ENCODE data around the gene MPRIP. TPM values are rescaled to one million over a fixed set of nuclear protein-coding genes. Genes with fewer than 3 reads are reported as not detected.

The MPRIP gene
- total RNA-seq, 1 experiment from 2014 or later: 284 TPM

DNA sequence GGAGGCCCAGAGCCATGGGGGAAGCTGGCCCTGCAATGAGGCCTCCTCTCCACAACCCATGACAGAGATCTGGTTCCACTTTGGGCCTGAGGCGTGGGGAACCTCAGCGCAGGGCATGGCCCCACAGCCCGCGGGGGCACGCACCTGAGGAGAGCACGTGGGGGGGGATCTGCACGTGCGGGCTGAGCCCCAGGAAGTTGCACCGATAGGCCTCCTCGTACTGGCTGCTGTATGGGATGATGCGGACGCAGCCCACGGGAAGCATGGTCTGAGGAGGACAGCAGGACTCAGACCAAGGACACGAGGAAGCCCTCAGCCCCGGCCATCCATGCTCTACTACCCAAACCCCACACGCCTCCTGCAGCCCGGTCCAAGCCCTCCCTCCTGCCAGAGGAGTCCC lies 174.0 kb downstream of the MPRIP start:
- Mint-ChIP-seq H3K4me3 (ENCODE audit: unreplicated experiment) (no peak overlapping the region), H3K27ac (ENCODE audit: unreplicated experiment) (no peak overlapping the region), H3K4me1 (ENCODE audit: low read depth, unreplicated experiment) (no peaks in the 10 kb centered on the region), H3K27me3 (ENCODE audit: insufficient read depth, unreplicated experiment) (no peaks in the 10 kb centered on the region), H3K9me3 (ENCODE audit: unreplicated experiment) (no peaks in the 10 kb centered on the region), H3K36me3 (ENCODE audit: insufficient read depth, unreplicated experiment) (peaks cover 71% of the 10 kb centered on the region)
- CTCF ChIA-PET: no interaction called here
- H3K36me3 ChIP-seq (ENCODE audit: control insufficient read depth, insufficient read depth, low read length): peaks cover 9% of the 10 kb centered on the region
- no TSS peak for BruUV-seq (replicated peaks)
- intact Hi-C loops (cut with micrococcal nuclease; ENCODE audit: unreplicated experiment): no loop called here
- H3K4me1 ChIP-seq: no peaks in the 10 kb centered on the region
- POLR2A ChIA-PET: no interaction called here
- DNase-seq: no peak
- H3K4me3 ChIP-seq (ENCODE audit: low read depth, low read length): no peak overlapping the region
- TF ChIP-seq, protein P1, sequence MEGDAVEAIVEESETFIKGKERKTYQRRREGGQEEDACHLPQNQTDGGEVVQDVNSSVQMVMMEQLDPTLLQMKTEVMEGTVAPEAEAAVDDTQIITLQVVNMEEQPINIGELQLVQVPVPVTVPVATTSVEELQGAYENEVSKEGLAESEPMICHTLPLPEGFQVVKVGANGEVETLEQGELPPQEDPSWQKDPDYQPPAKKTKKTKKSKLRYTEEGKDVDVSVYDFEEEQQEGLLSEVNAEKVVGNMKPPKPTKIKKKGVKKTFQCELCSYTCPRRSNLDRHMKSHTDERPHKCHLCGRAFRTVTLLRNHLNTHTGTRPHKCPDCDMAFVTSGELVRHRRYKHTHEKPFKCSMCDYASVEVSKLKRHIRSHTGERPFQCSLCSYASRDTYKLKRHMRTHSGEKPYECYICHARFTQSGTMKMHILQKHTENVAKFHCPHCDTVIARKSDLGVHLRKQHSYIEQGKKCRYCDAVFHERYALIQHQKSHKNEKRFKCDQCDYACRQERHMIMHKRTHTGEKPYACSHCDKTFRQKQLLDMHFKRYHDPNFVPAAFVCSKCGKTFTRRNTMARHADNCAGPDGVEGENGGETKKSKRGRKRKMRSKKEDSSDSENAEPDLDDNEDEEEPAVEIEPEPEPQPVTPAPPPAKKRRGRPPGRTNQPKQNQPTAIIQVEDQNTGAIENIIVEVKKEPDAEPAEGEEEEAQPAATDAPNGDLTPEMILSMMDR (IDR thresholded peaks at IDR 0.05; ENCODE audit: insufficient read depth in 1 of 2, low read depth in 1 of 2, low read length in 1 of 2, severe bottlenecking in 1 of 2, unreplicated experiment in 1 of 2): no peak
- no peaks in the 10 kb centered on the region for H3K27me3 ChIP-seq (replicated peaks; ENCODE audit: control insufficient read depth, insufficient read depth, low read length)
- H3K9me3 ChIP-seq: no peaks in the 10 kb centered on the region

DNA sequence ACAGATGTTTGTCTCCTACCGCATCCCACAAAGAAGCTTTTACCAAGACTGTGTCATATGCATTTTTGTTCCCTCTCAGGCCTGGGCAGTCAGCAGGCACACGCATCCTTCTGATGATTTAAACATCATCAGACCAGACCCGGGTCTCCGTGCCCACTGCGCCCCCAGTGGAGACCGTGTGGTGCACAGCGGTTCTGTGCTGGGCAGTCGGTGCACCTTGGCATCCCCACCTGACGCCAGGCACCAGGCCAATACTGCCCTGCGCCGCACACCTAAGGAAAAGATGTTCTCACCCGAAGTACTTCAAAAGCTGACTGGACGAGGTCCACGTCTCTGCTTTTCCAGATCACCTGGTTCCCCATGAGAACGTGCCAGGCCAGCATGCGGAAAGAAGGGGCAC lies 174.5 kb downstream of the MPRIP start:
- H3K4me3 ChIP-seq (ENCODE audit: low read depth, low read length): no peak overlapping the region
- Mint-ChIP-seq H3K4me3 (ENCODE audit: unreplicated experiment) (no peak overlapping the region), H3K9me3 (ENCODE audit: unreplicated experiment) (no peaks in the 10 kb centered on the region), H3K27ac (ENCODE audit: unreplicated experiment) (no peak overlapping the region), H3K4me1 (ENCODE audit: low read depth, unreplicated experiment) (no peaks in the 10 kb centered on the region), H3K27me3 (ENCODE audit: insufficient read depth, unreplicated experiment) (no peaks in the 10 kb centered on the region), H3K36me3 (ENCODE audit: insufficient read depth, unreplicated experiment) (peaks cover 71% of the 10 kb centered on the region)
- H3K4me1 ChIP-seq: no peaks in the 10 kb centered on the region
- ChIA-PET POLR2A (no interaction called here), CTCF (no interaction called here)
- intact Hi-C loops (cut with micrococcal nuclease; ENCODE audit: unreplicated experiment): no loop called here
- no peak for DNase-seq
- no peaks in the 10 kb centered on the region for H3K27me3 ChIP-seq (replicated peaks; ENCODE audit: control insufficient read depth, insufficient read depth, low read length)
- peaks cover 9% of the 10 kb centered on the region for H3K36me3 ChIP-seq (ENCODE audit: control insufficient read depth, insufficient read depth, low read length)
- no peaks in the 10 kb centered on the region for H3K9me3 ChIP-seq
- BruUV-seq (replicated peaks): no TSS peak
- TF ChIP-seq, protein P1 (IDR thresholded peaks at IDR 0.05; ENCODE audit: insufficient read depth in 1 of 2, low read depth in 1 of 2, low read length in 1 of 2, severe bottlenecking in 1 of 2, unreplicated experiment in 1 of 2): no peak

DNA sequence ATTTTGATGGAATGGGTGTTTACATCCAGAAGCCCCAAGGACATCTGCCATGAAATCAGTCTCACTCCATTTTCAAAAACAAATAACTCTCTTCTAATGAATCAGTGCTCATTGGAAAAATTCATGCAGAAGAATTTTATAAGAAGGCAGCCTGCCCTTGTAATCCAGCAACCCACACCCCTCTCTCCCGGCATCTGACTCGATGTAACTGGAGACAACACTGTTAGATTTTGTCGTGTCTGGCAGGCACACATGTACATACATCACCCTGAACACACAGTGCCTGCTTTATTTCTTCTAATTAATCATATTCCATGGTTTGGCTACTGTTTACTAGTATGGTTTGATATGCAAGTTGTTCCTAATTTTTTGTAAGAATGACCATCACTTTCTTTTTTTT lies 175.7 kb downstream of the MPRIP start:
- TF ChIP-seq, protein P1 (IDR thresholded peaks at IDR 0.05; ENCODE audit: insufficient read depth in 1 of 2, low read depth in 1 of 2, low read length in 1 of 2, severe bottlenecking in 1 of 2, unreplicated experiment in 1 of 2): no peak
- intact Hi-C loops (cut with micrococcal nuclease; ENCODE audit: unreplicated experiment): no loop called here
- POLR2A ChIA-PET: no interaction called here

More for the DNA sequence above, 175.7 kb downstream of the MPRIP start:
- H3K27me3 Mint-ChIP-seq (ENCODE audit: insufficient read depth, unreplicated experiment): no peaks in the 10 kb centered on the region
- H3K4me3 Mint-ChIP-seq (ENCODE audit: unreplicated experiment): no peak overlapping the region
- no peak for DNase-seq
- H3K27ac Mint-ChIP-seq (ENCODE audit: unreplicated experiment): no peak overlapping the region
- H3K36me3 ChIP-seq (ENCODE audit: control insufficient read depth, insufficient read depth, low read length): peaks cover 9% of the 10 kb centered on the region
- H3K4me1 Mint-ChIP-seq (ENCODE audit: low read depth, unreplicated experiment): no peaks in the 10 kb centered on the region
- no peak overlapping the region for H3K4me3 ChIP-seq (ENCODE audit: low read depth, low read length)
- H3K36me3 Mint-ChIP-seq (ENCODE audit: insufficient read depth, unreplicated experiment): peaks cover 72% of the 10 kb centered on the region
- H3K27me3 ChIP-seq (replicated peaks; ENCODE audit: control insufficient read depth, insufficient read depth, low read length): no peaks in the 10 kb centered on the region
- CTCF ChIA-PET: no interaction called here
- no peaks in the 10 kb centered on the region for H3K9me3 Mint-ChIP-seq (ENCODE audit: unreplicated experiment)
- H3K4me1 ChIP-seq: no peaks in the 10 kb centered on the region
- no TSS peak for BruUV-seq (replicated peaks)
- H3K9me3 ChIP-seq: no peaks in the 10 kb centered on the region
